Aorta (tissue), 5 donors: ENCODE results near the gene ME1. TPM values are rescaled to one million over a fixed set of nuclear protein-coding genes. Genes with fewer than 3 reads are reported as not detected.
"Not testable (repeated sequence)": the region's sequence is repeated elsewhere in the genome, so short reads cannot be mapped to it uniquely, and the experiment has no call there.

ENCODE experiments used
- ATAC-seq: fragments of 200-7000 bp; cut with Tn5 transposase; one replicate; pipeline ENCODE4 v1.9.1; 2022; ENCODE audit warnings: moderate library complexity; ENCODE audit not compliant: low FRiP score
- DNase-seq, 2 donors: peaks; one replicate each; pipeline ENCODE4 v3.0.0-alpha.2; 2020
- H3K27ac ChIP-seq, 2 donors: one replicate each; pipeline ENCODE4 v1.5.1; 2013; ENCODE audit warnings: low read length in 2 of 2, mild to moderate bottlenecking in 2 of 2, moderate library complexity in 2 of 2, control low read depth in 1 of 2, inconsistent platforms in 1 of 2, low read depth in 1 of 2
- H3K27me3 ChIP-seq, 2 donors: one replicate each; pipeline ENCODE4 v1.6.1; 2013; ENCODE audit warnings: control low read depth in 1 of 2, low read length in 1 of 2, mild to moderate bottlenecking in 1 of 2, moderate library complexity in 1 of 2; ENCODE audit not compliant: insufficient read depth in 2 of 2, control insufficient read depth in 1 of 2
- H3K36me3 ChIP-seq, 2 donors: one replicate each; pipeline ENCODE4 v1.6.1; 2013; ENCODE audit warnings: control low read depth in 1 of 2, low read length in 1 of 2, mild to moderate bottlenecking in 1 of 2; ENCODE audit not compliant: insufficient read depth in 2 of 2, control insufficient read depth in 1 of 2
- H3K4me1 ChIP-seq, 2 donors: one replicate each; pipeline ENCODE4 v1.6.1; 2013; ENCODE audit warnings: low read length in 2 of 2, control low read depth in 1 of 2, mild to moderate bottlenecking in 1 of 2, moderate library complexity in 1 of 2; ENCODE audit not compliant: insufficient read depth in 2 of 2, control insufficient read depth in 1 of 2
- H3K4me3 ChIP-seq, 2 donors: one replicate each; pipeline ENCODE4 v1.5.1; 2013; ENCODE audit warnings: low read length in 2 of 2, control low read depth in 1 of 2, mild to moderate bottlenecking in 1 of 2
- H3K9me3 ChIP-seq: one replicate; pipeline ENCODE4 v1.6.1; 2013; ENCODE audit warnings: mild to moderate bottlenecking, low read length; ENCODE audit not compliant: control insufficient read depth
- WGBS, 2 donors: extraction: QIAGEN DNeasy Blood & Tissue Kit; methylation state at CpG; one replicate each; pipeline ENCODE4 v1.1.7; 2013; 5-methylcytosine and 5-hydroxymethylcytosine counted together
- intact Hi-C, 2 donors: fragments of 100-400 bp; cut with DNase I; formaldehyde crosslinking; loops; one replicate each; pipeline versions ENCODE4 v1.14.2 to v1.15.0; 2022
- polyA plus RNA-seq, 2 donors: library from polyadenylated mRNA; stranded (reverse); fragments of 200-250 nt; gene quantifications; one replicate each; pipeline ENCODE4 v1.2.3, GENCODE V29; 2013
- total RNA-seq, 2 donors: library from RNA; stranded (reverse); fragmentation: NEBNext Ultra II Directional; extraction: Animal tissue kit (Norgen Biotek cat#: 25700); gene quantifications; one replicate each; pipeline ENCODE4 v1.2.1, GENCODE V29; 2021
- donor health status: healthy with polysubstance abuse.
- donor health status: Bipolar disorder and iron deficiency.
- donor health status: DM: no; HTN: no; CAD: no.
- donor health status: DM: no; HTN: no; CAD: no.
- donor health status: DM: yes; HTN: yes; CAD: no.

The ME1 gene
- total and polyA plus RNA-seq, 4 donors, result 10.9 to 21.0 (median 16.5) TPM

DNA sequence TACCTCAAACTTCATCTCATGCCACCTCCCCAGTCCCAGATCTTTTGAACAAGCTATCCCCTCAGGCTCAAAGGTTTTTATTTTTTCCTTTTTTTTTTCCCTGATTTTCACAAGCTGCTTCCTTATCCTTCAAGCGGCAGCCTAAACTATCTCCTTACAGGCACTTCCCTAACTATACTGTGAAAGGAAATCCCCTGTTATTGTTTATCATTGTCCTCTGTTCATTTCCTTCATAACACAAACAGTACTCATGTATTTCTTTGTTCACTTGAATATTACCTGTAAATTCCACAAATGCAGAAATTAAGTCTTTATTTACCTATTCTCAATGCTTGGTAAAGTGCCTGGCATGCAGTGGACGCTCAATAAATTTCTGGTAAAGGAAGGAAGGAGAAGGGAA lies 48.9 kb downstream of the ME1 start:
- DNase-seq, result no peak
- WGBS, 2 donors, result 72 to 82% methylated on average over 2 of the region's 2 CpGs
- Histone ChIP-seq H3K9me3 (no peaks in the 10 kb centered on the region), H3K36me3 (no peaks in the 10 kb centered on the region), H3K4me3 (no peak overlapping the region), H3K27me3 (no peaks in the 10 kb centered on the region), H3K27ac (no peak overlapping the region), H3K4me1 (peaks cover 0 to 1% of the 10 kb centered on the region in 2 donors)
- ATAC-seq, result no peak
- intact Hi-C loops, result no loop called here

DNA sequence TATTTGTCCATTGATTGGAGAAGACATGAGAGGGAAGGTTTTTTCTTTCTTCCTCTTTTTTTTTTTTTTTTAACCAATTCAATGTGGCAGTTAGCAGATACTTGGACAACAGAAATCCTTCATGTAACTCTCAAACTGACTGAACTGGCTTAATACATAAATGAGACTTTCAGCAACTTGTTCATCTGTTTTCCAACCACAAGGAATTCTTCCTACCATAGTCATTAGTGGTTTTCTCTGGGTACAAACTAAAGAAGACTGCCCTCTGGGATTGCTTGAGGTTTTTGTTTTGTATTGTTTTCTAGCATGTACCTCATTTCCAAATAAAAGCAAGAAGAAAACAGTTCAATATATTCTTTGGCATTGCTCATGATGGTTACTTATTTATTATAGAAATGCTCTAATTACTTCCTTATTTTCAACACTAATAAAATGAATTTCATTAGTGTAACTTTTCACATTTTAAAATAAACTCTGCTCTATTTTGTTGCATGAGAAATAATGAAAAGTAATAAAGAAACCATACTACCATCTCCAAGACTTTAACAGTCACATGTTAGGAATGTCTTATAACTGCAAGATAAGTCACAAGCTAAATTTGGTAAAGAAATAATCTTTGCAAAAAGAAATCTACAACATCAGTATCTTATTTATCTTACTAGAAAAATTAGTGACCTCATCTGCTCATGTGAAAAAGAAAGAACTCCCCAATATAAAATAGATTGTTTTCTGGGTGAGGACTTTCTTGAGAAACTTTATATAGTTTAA lies 52.0 kb downstream of the ME1 start:
- DNase-seq, result no peak
- H3K27me3 ChIP-seq, result no peaks in the 10 kb centered on the region
- H3K4me3 ChIP-seq, result no peak overlapping the region
- H3K4me1 ChIP-seq, result peaks cover 0 to 1% of the 10 kb centered on the region in 2 donors
- no peaks in the 10 kb centered on the region for H3K36me3 ChIP-seq
- no peak for ATAC-seq
- H3K9me3 ChIP-seq, result no peaks in the 10 kb centered on the region
- H3K27ac ChIP-seq, result no peak overlapping the region
- intact Hi-C loops, result loop anchor here in 1 of 2 donors (10.0 kb wide), 1 partner anchor 154 kb away; no protein-coding TSS in a partner anchor

DNA sequence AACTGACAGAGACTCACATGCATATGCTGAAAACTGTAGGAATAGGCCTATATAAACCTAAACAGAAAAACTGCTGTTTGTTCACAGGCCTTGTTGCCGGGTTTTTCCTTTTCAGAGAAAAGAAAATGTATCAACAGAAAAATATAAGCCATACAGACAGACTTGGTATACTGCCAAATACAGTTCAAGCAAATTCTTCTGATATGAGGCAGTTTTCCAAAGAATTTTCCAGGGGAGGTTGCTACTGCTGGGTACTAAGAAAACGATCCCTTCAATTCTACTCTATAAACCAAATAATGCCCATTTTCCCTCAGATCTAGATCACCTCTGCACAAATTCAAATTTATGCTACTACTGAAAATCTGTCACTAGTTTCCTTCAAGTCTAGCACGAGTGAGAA lies 59.4 kb downstream of the ME1 start:
- no peak overlapping the region for H3K27ac ChIP-seq
- no peak for DNase-seq
- no peak overlapping the region for H3K4me3 ChIP-seq
- no peak for ATAC-seq
- intact Hi-C loops, result loop anchor here in 1 of 2 donors (10.0 kb wide), 1 partner anchor 147 kb away; no protein-coding TSS in a partner anchor
- H3K9me3 ChIP-seq, result no peaks in the 10 kb centered on the region
- peaks cover 0 to 8% of the 10 kb centered on the region in 2 donors for H3K4me1 ChIP-seq
- no peaks in the 10 kb centered on the region for H3K27me3 ChIP-seq
- 6 to 8% methylated on average over 3 of the region's 3 CpGs for WGBS, 2 donors
- no peaks in the 10 kb centered on the region for H3K36me3 ChIP-seq

DNA sequence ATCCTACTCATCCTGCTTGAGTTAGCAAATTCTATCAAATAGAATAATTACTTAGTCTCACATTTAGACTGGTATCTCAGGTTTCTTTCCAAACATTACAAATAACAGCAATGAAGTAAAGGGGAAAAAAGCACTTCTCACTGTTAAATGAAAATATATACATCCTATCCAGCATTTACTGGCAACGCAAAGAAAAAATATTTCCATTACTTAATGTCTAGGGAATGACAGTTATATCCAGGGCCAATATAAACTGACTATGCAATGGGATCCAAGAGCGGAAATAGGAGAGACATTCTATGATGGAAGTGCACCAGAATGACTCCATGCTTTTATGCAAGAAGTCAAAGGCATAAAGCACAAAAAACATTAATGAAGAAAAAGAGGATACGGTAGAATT lies 60.3 kb downstream of the ME1 start:
- ATAC-seq, result no peak
- intact Hi-C loops, result loop anchor here in 1 of 2 donors (10.0 kb wide), 1 partner anchor 146 kb away; no protein-coding TSS in a partner anchor
- WGBS, 2 donors, result 13 to 15% methylated on average over 3 of the region's 3 CpGs

DNA sequence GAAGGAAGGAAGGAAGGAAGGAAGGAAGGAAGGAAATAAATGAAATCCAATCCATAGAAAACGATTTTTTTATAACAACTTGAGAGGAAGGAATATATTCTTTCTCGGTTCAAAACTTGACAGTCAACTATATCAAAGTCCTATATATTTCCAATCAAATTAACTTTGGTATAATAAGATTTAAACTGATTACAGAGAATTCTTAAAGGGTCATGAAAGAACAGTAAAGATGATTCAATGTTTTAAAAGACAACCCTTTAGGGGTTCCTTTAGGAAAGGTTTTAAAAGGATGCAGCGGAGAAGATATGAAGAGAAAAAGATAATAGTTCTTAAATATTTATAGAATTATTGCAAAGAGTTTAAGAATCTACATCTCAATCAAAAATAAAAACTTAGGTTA lies 61.2 kb downstream of the ME1 start:
- no peak overlapping the region for H3K27ac ChIP-seq
- DNase-seq, result no peak
- H3K9me3 ChIP-seq, result no peaks in the 10 kb centered on the region
- no peaks in the 10 kb centered on the region for H3K27me3 ChIP-seq
- WGBS, 2 donors, result 89 to 91% methylated on average over 3 of the region's 3 CpGs
- H3K36me3 ChIP-seq, result no peaks in the 10 kb centered on the region
- no peak for ATAC-seq
- no peak overlapping the region for H3K4me3 ChIP-seq
- intact Hi-C loops, result loop anchor here in 1 of 2 donors (10.0 kb wide), 1 partner anchor 145 kb away; no protein-coding TSS in a partner anchor
- H3K4me1 ChIP-seq, result peaks cover 0 to 10% of the 10 kb centered on the region in 2 donors

More for the DNA sequence above, 60.3 kb downstream of the ME1 start:
- no peak overlapping the region for H3K4me3 ChIP-seq
- no peaks in the 10 kb centered on the region for H3K27me3 ChIP-seq
- DNase-seq, result no peak
- peaks cover 0 to 10% of the 10 kb centered on the region in 2 donors for H3K4me1 ChIP-seq
- H3K27ac ChIP-seq, result no peak overlapping the region
- no peaks in the 10 kb centered on the region for H3K9me3 ChIP-seq
- H3K36me3 ChIP-seq, result no peaks in the 10 kb centered on the region

DNA sequence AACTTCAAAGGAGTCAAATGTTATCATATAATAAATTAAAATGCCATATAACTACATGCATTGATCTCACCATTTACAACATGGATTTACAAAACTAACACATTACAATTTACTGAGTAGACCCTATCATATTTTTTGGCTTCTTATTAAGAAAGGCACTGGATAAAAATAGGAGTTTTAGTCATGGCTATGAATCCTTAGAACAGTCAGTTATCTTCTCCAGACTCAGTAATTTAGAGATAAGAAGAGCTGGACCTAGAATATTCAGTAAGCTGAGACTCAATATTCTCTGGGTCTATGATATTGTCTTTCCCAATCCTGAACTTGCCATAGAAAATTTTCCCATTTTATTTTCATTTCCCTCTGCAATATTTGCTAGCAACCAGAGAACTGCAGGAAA lies 62.3 kb downstream of the ME1 start:
- no peak overlapping the region for H3K27ac ChIP-seq
- DNase-seq (no peak), ATAC-seq (no peak)
- peaks cover 0 to 10% of the 10 kb centered on the region in 2 donors for H3K4me1 ChIP-seq
- H3K27me3 ChIP-seq, result no peaks in the 10 kb centered on the region
- intact Hi-C loops, result no loop called here
- H3K9me3 ChIP-seq, result no peaks in the 10 kb centered on the region
- H3K4me3 ChIP-seq, result no peak overlapping the region
- H3K36me3 ChIP-seq, result no peaks in the 10 kb centered on the region

DNA sequence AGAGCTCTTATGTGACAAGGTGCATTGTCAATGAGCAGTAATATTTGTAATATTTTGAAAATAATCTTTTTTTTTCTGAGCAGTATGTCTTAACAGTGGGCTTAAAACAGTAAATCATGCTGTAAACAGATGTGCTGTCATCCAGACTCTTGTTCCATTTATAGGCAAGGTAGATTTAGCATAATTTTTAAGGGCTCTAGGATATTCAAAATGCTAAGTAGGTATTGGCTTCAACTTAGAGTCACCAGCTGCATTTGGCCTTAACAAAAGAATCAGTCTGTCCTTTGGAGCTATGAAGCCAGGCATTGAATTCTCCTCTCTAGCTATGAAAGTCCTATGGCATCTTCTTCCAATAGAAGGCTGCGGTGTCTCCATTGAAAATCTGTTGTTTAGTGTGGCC lies 63.7 kb downstream of the ME1 start:
- no peaks in the 10 kb centered on the region for H3K36me3 ChIP-seq
- peaks cover 0 to 10% of the 10 kb centered on the region in 2 donors for H3K4me1 ChIP-seq
- no peak overlapping the region for H3K4me3 ChIP-seq
- intact Hi-C loops, result no loop called here
- ATAC-seq (no peak), DNase-seq (no peak)
- H3K27ac ChIP-seq, result no peak overlapping the region
- H3K9me3 ChIP-seq, result no peaks in the 10 kb centered on the region
- 96 to 100% methylated on average over 1 of the region's 1 CpG for WGBS, 2 donors
- H3K27me3 ChIP-seq, result no peaks in the 10 kb centered on the region

DNA sequence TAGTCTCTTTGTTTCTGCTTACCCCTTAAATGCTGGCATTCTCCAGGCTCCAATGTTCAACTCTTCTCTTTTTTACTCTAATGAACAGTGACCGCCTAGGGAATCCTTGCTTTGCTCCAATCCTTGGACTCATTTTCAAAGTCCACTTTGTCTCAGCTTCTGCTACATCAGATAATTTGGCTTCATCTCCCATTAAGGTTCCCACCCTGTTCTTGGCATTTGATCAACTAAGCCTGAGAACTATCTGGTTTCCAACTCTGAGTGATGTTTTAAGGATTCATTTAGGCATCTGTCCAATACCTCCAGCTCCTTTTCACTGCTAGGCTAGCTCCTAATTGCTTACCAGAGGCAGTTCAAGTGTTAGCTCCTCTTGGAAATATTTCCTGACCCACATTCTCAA lies 64.9 kb downstream of the ME1 start:
- intact Hi-C loops, result no loop called here
- no peak overlapping the region for H3K27ac ChIP-seq
- no peak for ATAC-seq

DNA sequence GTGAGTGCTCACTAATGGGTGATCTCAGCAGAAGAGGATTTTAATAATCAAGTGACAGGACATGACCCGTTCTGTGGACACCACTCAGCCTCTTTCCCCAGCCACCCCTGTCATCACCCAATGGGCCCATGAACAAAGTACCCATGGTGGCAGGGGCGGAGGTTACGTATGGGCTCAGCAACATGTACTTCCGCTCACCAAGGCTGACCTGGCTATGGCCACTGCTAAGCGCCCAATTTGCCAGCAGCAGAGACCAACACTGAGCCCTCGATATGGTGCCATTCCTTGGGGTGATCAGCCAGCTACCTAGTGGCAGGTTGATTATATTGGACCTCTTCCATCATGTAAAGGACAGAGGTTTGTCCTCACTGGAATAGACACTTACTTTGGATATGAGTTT lies 68.5 kb downstream of the ME1 start:
- 96 to 99% methylated on average over 6 of the region's 6 CpGs for WGBS, 2 donors
- H3K4me3 ChIP-seq, intact Hi-C loops, H3K27ac ChIP-seq, H3K36me3 ChIP-seq, DNase-seq, H3K9me3 ChIP-seq, ATAC-seq, H3K27me3 ChIP-seq, H3K4me1 ChIP-seq: not testable (repeated sequence)

More for the DNA sequence above, 64.9 kb downstream of the ME1 start:
- DNase-seq, result no peak
- WGBS, 2 donors, result 86 to 87% methylated on average over 1 of the region's 1 CpG
- Histone ChIP-seq H3K9me3 (no peaks in the 10 kb centered on the region), H3K36me3 (no peaks in the 10 kb centered on the region), H3K4me3 (no peak overlapping the region), H3K27me3 (no peaks in the 10 kb centered on the region), H3K4me1 (peaks cover 0 to 3% of the 10 kb centered on the region in 2 donors)
